Measurements from ENCODE around the gene PXK.

PXK gene

DNA sequence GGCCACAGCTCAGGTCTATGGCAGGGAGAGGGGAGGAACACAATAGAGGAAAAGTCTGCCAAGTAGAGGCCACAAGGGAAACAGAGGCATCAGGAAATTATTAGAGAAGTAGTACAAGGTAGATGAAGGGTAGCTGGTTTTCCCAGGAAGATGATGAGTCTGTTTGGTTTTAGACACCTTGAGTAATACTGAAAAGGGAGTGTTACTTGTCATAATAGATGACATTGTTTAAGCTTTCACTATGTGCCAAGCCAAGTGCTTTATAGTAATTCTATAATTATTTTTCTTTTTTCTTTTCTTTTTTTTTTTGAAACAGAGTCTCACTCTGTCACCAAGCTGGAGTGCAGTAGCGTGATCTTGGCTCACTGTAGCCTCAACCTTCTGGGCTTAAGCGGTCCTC is 13.7 kb downstream of the PXK start:
- DNase-seq: no peak

GRCh38 chr3:58347984-58348383 is 15.3 kb downstream of the PXK start:
- DNase-seq: no peak

- DNase-seq: no peak
Observed at GRCh38 chr3:58349792-58350626, 17.3 kb downstream of the PXK start.

DNA sequence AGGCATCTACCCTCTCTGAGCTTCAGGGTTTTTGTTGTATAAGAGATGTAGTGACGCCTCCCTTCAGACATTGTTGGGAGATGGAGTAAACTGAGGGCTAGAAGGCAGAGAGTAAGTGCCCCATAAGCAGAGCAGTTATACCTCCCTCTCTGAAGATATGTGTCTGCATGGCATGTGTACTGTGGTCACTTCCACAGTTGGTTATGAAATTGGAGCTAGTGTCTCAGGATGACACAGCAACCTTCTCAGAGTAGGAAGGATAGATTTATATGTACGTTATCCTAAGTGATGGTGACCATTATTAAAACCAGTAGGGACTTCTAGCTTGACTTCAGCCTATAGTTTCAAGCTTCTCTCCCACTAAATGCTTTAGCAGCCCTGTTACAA is 17.9 kb downstream of the PXK start:
- no peak for DNase-seq

- peak in 1 of 58 donors; percentile 9 for DNase-seq
Observed at GRCh38 chr3:58351920-58352319, 19.2 kb downstream of the PXK start.

- no peak for DNase-seq
Observed at GRCh38 chr3:58352626-58353025, 19.9 kb downstream of the PXK start.

GRCh38 chr3:58353722-58354553 is 21.2 kb downstream of the PXK start:
- DNase-seq: no peak

- DNase-seq: no peak
Observed at GRCh38 chr3:58355179-58355578, 22.5 kb downstream of the PXK start.

- peak in 4 of 58 donors; percentile 4 to 38 (median 10) for DNase-seq
Observed at GRCh38 chr3:58356054-58356453, 23.4 kb downstream of the PXK start.

- DNase-seq: no peak
Observed at GRCh38 chr3:58357402-58357801, 24.7 kb downstream of the PXK start.

- DNase-seq: no peak
Observed at GRCh38 chr3:58358092-58358491, 25.4 kb downstream of the PXK start.

GRCh38 chr3:58358808-58359207 is 26.1 kb downstream of the PXK start:
- no peak for DNase-seq

GRCh38 chr3:58359621-58360020 is 26.9 kb downstream of the PXK start:
- DNase-seq: no peak

GRCh38 chr3:58361866-58362265 is 29.2 kb downstream of the PXK start:
- no peak for DNase-seq

DNA sequence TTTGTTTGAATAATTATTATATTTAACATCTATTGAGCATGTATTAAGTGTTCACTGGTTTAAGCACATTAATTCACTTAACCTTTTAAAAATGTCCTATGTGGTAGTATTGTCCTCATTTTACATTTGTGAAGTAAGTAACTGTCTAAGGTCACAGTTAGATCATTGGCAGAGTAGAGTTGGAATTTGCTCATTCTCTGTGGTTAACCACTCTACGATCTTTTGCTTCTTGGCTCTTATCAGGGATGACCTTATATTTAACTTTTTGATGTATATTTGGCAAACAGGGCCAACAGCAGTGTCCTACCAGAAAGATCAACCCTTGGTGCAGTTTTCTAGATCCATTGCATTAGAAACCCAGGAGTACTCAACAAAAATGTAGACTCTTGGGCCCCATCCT is 34.0 kb downstream of the PXK start:
- no peak for DNase-seq

DNA sequence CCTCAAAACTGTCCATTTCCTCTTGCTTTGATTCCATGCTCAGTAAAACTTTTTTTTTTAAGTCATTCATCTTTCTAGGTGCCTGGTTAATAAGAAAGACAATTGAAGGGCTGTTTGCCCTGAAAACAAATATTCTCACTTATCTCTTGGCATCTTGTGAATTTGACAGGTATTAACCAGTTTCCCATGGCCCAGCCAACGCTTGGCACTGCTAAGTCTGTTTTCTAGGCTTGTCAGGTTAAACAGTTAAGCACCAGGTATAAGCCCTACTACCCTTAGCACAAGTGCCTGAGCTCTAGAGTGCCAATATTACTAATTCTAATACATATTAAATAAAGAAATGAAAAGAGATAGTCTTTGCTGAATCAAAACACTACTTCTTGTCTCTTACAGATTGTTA is 36.3 kb downstream of the PXK start:
- DNase-seq: no peak

DNA sequence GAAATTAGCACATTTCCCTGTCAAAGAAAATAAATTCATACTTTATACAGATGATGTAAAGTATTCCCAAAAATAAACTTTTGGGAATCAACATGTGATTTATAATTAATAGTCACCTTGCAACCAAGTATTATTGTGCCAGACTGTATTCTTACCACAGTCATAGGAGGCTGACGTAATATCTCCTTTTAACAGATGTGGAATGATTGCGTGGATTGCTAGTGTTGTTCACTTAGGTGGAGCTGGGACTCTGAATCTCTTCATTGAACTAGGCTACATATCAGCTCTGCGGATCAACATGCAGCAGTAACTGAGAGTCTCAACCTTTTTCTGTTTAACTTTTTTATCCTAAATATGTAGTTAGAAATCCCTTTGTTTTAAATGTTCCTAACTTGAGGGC is 37.2 kb downstream of the PXK start:
- DNase-seq: no peak

GRCh38 chr3:58370407-58370806 is 37.7 kb downstream of the PXK start:
- DNase-seq: no peak

DNA sequence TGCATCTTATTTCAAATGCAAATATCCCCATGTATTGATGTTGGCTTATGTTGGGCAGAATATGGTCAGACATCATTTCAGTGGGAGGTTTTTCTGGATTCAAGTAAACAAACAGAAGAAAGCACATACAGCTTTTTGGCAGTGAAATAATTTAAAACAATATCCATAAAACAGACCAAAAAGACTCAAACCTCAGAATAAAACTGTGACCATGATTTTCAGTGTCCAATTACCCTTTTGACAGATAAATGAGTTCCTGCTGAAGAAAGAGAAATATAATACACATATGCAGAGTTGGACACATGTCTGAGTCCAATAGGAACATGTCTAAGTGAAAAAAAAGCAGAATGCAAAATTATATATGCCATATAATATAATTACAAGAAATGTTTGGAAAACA is 39.1 kb downstream of the PXK start:
- no peak for DNase-seq

GRCh38 chr3:58375254-58375653 is 42.6 kb downstream of the PXK start:
- DNase-seq: no peak

GRCh38 chr3:58377168-58377567 is 44.5 kb downstream of the PXK start:
- DNase-seq: no peak

GRCh38 chr3:58377750-58378149 is 45.1 kb downstream of the PXK start:
- no peak for DNase-seq

All from anterior cingulate cortex (tissue), 58 donors.